Chondrocyte (in vitro differentiated cells): ENCODE data around the gene RIOK2. TPM values are rescaled to one million over a fixed set of nuclear protein-coding genes. Genes with fewer than 3 reads are reported as not detected.

Experiments
- DNase-seq: peaks from one replicate; pipeline ENCODE4 v3.0.0; 2021; ENCODE audit warnings: mixed read lengths, low spot score
- H3K27ac Mint-ChIP-seq: one replicate; pipeline ENCODE4 v1.8.0; 2021; ENCODE audit warnings: mild to moderate bottlenecking, moderate library complexity, mixed read lengths; ENCODE audit not compliant: unreplicated experiment
- H3K27me3 Mint-ChIP-seq: 2 replicates; pipeline ENCODE4 v1.8.0; 2021; ENCODE audit warnings: low read depth, mixed read lengths
- H3K36me3 Mint-ChIP-seq: 2 replicates; pipeline ENCODE4 v1.8.0; 2021; ENCODE audit warnings: low read depth, mixed read lengths
- H3K4me1 Mint-ChIP-seq: 2 replicates; pipeline ENCODE4 v1.8.0; 2021; ENCODE audit warnings: low read depth, mild to moderate bottlenecking, mixed read lengths
- H3K4me3 Mint-ChIP-seq: one replicate; pipeline ENCODE4 v1.8.0; 2021; ENCODE audit warnings: mild to moderate bottlenecking, moderate library complexity, mixed read lengths; ENCODE audit not compliant: unreplicated experiment
- H3K9me3 Mint-ChIP-seq: 2 replicates; pipeline ENCODE4 v1.8.0; 2021; ENCODE audit warnings: low read depth, mixed read lengths
- CTCF ChIP-seq: fragments of 200-600 bp; sonication (generic); IDR thresholded peaks from 2 replicates; pipeline ENCODE4 v1.5.0; 2021; ENCODE audit warnings: antibody characterized with exemption, mild to moderate bottlenecking, moderate library complexity
- total RNA-seq: library from RNA; stranded (reverse); gene quantifications from 3 replicates; pipeline ENCODE4 v1.2.1, GENCODE V29; 2021

Gene RIOK2
- total RNA-seq, 1 donor from 2014 or later = 29.6 TPM

GRCh38 chr5:97135868-97136267, 47.2 kb downstream of the RIOK2 start:
- DNase-seq = no peak
- H3K4me1 Mint-ChIP-seq = peaks cover 8% of the 10 kb centered on the region
- H3K9me3 Mint-ChIP-seq = no peaks in the 10 kb centered on the region
- peaks cover 6% of the 10 kb centered on the region for H3K27me3 Mint-ChIP-seq
- H3K4me3 Mint-ChIP-seq = no peak overlapping the region
- H3K27ac Mint-ChIP-seq = no peak overlapping the region
- H3K36me3 Mint-ChIP-seq = no peaks in the 10 kb centered on the region
- TF ChIP-seq CTCF = no peak

GRCh38 chr5:97134634-97135033, 48.4 kb downstream of the RIOK2 start:
- no peaks in the 10 kb centered on the region for H3K9me3 Mint-ChIP-seq
- no peak for DNase-seq
- H3K4me1 Mint-ChIP-seq = peaks cover 8% of the 10 kb centered on the region
- no peak overlapping the region for H3K27ac Mint-ChIP-seq
- H3K36me3 Mint-ChIP-seq = no peaks in the 10 kb centered on the region
- H3K27me3 Mint-ChIP-seq = no peaks in the 10 kb centered on the region
- no peak overlapping the region for H3K4me3 Mint-ChIP-seq
- no peak for TF ChIP-seq CTCF

GRCh38 chr5:97133101-97133500, 49.9 kb downstream of the RIOK2 start:
- H3K36me3 Mint-ChIP-seq = no peaks in the 10 kb centered on the region
- no peak for TF ChIP-seq CTCF
- H3K27me3 Mint-ChIP-seq = no peaks in the 10 kb centered on the region
- no peak for DNase-seq
- H3K9me3 Mint-ChIP-seq = no peaks in the 10 kb centered on the region
- no peak overlapping the region for H3K27ac Mint-ChIP-seq
- peaks cover 8% of the 10 kb centered on the region for H3K4me1 Mint-ChIP-seq
- no peak overlapping the region for H3K4me3 Mint-ChIP-seq

GRCh38 chr5:97131921-97132320, 51.1 kb downstream of the RIOK2 start:
- Mint-ChIP-seq H3K36me3 (no peaks in the 10 kb centered on the region), H3K27me3 (no peaks in the 10 kb centered on the region), H3K4me3 (no peak overlapping the region), H3K4me1 (peaks cover 11% of the 10 kb centered on the region), H3K9me3 (no peaks in the 10 kb centered on the region), H3K27ac (no peak overlapping the region)
- no peak for DNase-seq
- TF ChIP-seq CTCF = no peak

- no peak for DNase-seq
- no peaks in the 10 kb centered on the region for H3K27me3 Mint-ChIP-seq
- peaks cover 11% of the 10 kb centered on the region for H3K4me1 Mint-ChIP-seq
- no peaks in the 10 kb centered on the region for H3K36me3 Mint-ChIP-seq
- H3K27ac Mint-ChIP-seq = no peak overlapping the region
- H3K4me3 Mint-ChIP-seq = no peak overlapping the region
- TF ChIP-seq CTCF = no peak
- no peaks in the 10 kb centered on the region for H3K9me3 Mint-ChIP-seq
Observed at GRCh38 chr5:97131139-97131710, 51.8 kb downstream of the RIOK2 start.
